ENCODE results near the gene EMD.
"Not testable (repeated sequence)": the region's sequence is repeated elsewhere in the genome, so short reads cannot be mapped to it uniquely, and the experiment has no call there.

EMD gene

GRCh38 chrX:154372612-154373022 lies 6.5 kb upstream of the EMD start:
- no peak for DNase-seq

DNA sequence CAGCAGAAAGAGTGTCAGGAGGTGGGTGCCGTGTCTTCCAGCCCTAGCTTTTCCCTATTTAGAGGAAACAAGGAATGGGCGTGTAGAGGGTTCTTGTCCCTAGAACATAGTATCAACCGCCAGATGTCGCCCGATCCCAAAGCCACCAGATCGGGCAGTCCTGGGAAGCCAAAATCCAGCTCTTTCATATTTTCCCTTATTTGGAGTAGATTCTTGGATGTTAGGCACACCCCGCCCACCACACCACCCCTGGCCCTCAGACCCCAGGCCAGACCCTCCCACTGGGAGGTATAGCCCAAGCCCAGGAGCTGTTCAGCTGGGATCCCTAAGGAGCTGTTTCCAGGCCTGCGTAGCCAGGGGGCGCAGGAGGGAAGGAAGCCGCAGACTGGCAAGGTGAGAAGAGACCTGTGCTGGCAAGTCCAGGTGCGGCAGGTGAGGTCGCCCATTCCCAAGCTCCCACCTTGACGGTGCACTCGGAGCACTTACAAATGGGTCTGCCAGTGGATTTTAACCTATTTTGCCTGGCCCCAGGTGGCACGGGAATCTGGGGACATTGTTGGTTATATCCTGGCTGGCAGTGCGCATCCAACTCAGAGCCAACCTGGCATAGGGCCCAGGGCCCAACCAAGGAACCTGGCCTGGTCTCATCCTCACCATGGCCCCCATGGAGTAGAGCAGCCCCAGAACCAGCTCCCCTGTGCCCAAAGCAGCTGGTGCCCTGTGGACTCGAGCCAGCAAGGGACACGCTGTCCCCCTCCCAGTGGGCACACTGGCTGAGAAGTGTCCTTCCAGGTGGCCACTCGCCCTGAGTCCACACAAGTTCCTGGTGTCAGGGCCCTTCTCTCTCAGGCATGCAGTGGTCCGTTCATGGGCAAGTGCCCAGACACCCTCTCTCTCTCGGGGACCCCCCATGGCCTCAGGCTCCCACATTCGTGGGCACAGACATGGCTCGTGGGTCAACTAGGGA lies 5.5 kb upstream of the EMD start:
- DNase-seq: peak; percentile 5

GRCh38 chrX:154374313-154375155 lies 4.6 kb upstream of the EMD start, which contains the start of gene FLNA:
Gene FLNA (minus strand): TSS chrX:154374634. CDS start chrX:154371245, 3,389 bp downstream.
- DNase-seq: no peak

GRCh38 chrX:154375156-154375504 lies 4.0 kb upstream of the EMD start:
- DNase-seq: no peak

- no peak for DNase-seq
These were observed 2.3 kb upstream of the EMD start for GRCh38 chrX:154376774-154377173.

GRCh38 chrX:154378059-154378798 lies 866 bp upstream of the EMD start:
- no peak for DNase-seq

- DNase-seq: no peak
These were observed 465 bp downstream of the EMD start for GRCh38 chrX:154379569-154379951.

DNA sequence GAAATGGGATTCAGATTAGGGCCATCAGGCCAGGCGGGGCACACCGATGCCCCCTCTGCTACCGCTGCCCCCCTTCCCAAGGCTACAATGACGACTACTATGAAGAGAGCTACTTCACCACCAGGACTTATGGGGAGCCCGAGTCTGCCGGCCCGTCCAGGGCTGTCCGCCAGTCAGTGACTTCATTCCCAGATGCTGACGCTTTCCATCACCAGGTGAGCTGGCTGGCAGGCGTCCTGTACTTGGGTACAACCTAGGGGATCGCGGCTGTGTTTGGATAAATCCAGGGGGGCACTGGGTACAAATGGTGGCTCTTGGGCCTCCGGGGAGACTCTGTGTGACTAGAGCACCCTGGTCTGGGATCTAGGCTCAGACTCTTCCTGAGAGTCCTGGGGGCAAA lies 1.1 kb downstream of the EMD start:
- no peak for DNase-seq

GRCh38 chrX:154380787-154381186 lies 1.7 kb downstream of the EMD start:
- DNase-seq: no peak

DNA sequence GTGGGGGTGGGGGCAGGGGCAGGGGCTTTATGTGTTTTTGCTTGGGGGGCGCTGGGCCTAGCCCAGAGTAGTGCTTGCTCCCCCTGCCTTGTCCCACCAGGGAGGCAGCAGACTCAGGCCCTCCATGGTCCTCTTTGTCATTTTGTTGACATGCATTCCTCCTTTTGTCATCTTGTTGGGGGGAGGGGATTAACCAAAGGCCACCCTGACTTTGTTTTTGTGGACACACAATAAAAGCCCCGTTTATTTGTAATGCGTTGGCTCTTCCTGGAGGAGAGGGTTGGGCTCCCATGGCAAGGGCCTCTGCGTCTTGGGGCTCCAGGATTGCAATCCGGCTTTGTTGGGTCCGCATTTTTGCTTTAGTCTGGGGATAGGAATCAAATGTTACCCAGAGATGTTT lies 2.2 kb downstream of the EMD start:
- no peak for DNase-seq

- DNase-seq: no peak
These were observed 3.5 kb downstream of the EMD start for GRCh38 chrX:154382483-154383069.

- DNase-seq: no peak
These were observed 4.5 kb downstream of the EMD start for GRCh38 chrX:154383359-154384283.

DNA sequence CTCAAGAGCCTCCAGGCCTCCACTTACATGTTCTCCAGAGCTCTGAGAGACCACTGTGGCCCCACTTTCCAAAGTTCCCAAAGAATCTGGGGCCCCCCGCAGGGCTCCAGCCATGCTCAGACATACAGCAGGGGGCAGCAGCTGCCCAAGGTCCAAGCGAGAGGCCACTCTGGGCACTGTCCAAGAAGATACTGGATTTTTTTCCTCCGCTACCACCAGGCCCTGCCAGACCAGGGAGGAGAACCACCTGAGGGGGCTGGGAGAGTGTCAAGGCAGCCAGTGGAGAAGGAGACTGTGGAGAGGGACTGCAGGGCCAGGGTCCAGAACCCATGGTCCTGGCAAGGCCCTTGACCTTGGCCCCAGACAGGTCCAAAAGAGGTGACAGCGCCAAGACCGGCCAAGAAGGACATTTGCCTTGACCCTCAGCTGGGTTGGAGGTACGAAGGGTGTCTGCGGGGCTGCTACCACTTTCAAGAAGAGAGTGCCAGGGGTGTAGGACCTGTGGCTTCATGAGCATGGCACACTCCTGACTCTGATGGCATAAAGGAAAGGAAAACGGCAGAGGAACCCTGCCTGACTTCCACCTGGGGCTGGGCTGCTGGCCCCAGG lies 5.3 kb downstream of the EMD start:
- no peak for DNase-seq

DNA sequence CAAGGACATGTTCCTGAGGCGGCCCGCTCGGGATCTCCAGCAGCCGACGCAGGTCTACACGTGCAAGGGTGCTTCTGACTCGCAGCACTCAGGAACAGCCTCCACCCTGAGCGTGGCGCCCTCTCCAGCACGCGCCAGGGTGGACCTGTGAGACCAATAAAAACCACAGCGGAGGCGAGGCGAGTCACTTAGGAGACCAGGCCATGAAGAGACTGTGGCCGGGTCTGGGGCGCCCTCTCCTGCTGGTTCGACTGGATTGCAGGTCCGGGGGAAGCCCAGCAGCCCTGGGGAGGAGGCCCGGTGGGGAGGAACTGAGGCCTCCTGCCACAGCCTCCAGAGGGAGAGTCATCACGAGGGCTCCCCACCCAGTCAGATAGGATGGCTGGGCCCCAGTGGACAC lies 9.0 kb downstream of the EMD start:
- not testable (repeated sequence) for DNase-seq

- DNase-seq: not testable (repeated sequence)
These were observed 9.6 kb downstream of the EMD start for GRCh38 chrX:154388649-154389048.

GRCh38 chrX:154389812-154390747 lies 11.0 kb downstream of the EMD start:
- DNase-seq: not testable (repeated sequence)

- not testable (repeated sequence) for DNase-seq
These were observed 17.3 kb downstream of the EMD start for GRCh38 chrX:154396363-154396762.

GRCh38 chrX:154396973-154397887 lies 18.1 kb downstream of the EMD start:
- DNase-seq: no peak

Measured in NCI-H1417 treated with DMSO at 0.1 percent for 48 hours (cell line).